HepG2 (cell line): ENCODE measurements around the gene POU2F1. TPM values are rescaled to one million over a fixed set of nuclear protein-coding genes. Genes with fewer than 3 reads are reported as not detected.

Experiments used
- ATAC-seq: fragments of 200-7000 bp; cut with Tn5 transposase; 3 replicates; pipeline ENCODE4 v1.9.1; 2020; ENCODE audit warnings: mild to moderate bottlenecking, moderate library complexity
- BruUV-seq: library from RNA; stranded (reverse); fragments of 400-500 nt; replicated peaks from 2 replicates; lab custom pipeline; 2021; lab: Mats Ljungman, UMichigan
- CTCF ChIA-PET: fragments of 300-600 bp; formaldehyde crosslinking; extraction: SDS; loops from one replicate; lab custom pipeline; 2021; ENCODE audit warnings: low total read pairs, inconsistent platforms, low intra/inter-chr PET ratio; lab: Yijun Ruan, JAX
- POLR2A ChIA-PET: fragments of 350-600 bp; sonication (Branson Sonifier 250); formaldehyde crosslinking; loops from one replicate; lab custom pipeline; 2020; ENCODE audit warnings: antibody characterized with exemption, inconsistent platforms; lab: Yijun Ruan, JAX
- DNase-seq: peaks from one replicate; pipeline ENCODE4 v3.0.0-alpha.2; 2015; ENCODE audit warnings: low spot score
- FAIRE-seq: peaks from 3 replicates; lab custom pipeline; 2011; peaks lifted over from hg19 to GRCh38; lab: Jason Lieb, UNC
- H2AFZ ChIP-seq: one replicate; pipeline ENCODE4 v1.6.1; 2011; ENCODE audit warnings: low read length, inconsistent platforms
- H3K27ac ChIP-seq: fragments of 300-600 bp; 3 replicates; pipeline ENCODE4 v1.8.0; 2011; ENCODE audit warnings: mixed run types, mild to moderate bottlenecking, mixed read lengths, low read length, inconsistent platforms; ENCODE audit not compliant: insufficient read depth; ENCODE audit errors: extremely low read length
- H3K27me3 ChIP-seq, 2 experiments: fragments of 200-600 bp in 1 of 2; 2 replicates in 1 of 2; 3 replicates in 1 of 2; pipeline versions ENCODE4 v1.6.0 to v1.8.0; 2011; ENCODE audit warnings: low read length in 2 of 2, mild to moderate bottlenecking in 2 of 2, moderate library complexity in 2 of 2, inconsistent platforms in 1 of 2; ENCODE audit not compliant: insufficient read depth in 2 of 2, control insufficient read depth in 1 of 2
- H3K36me3 ChIP-seq, 2 experiments: fragments of 200-600 bp in 1 of 2; replicated peaks in 1 of 2; 2 replicates in 1 of 2; 3 replicates in 1 of 2; pipeline versions ENCODE4 v1.5.1 to v1.8.0; 2011; ENCODE audit warnings: low read length in 2 of 2, inconsistent platforms in 1 of 2; ENCODE audit not compliant: insufficient read depth in 2 of 2, control insufficient read depth in 1 of 2
- H3K4me1 ChIP-seq: 2 replicates; pipeline ENCODE4 v1.5.1; 2012; ENCODE audit warnings: low read length, inconsistent platforms; ENCODE audit not compliant: insufficient read depth
- H3K4me2 ChIP-seq: 2 replicates; pipeline ENCODE4 v1.6.0; 2011; ENCODE audit warnings: low read depth, low read length, inconsistent platforms
- H3K4me3 ChIP-seq, 3 experiments: fragments of 200-600 bp in 1 of 3; sonication (generic), shearing (Covaris generic) in 1 of 3; replicated peaks in 1 of 3; 2 replicates each; pipeline ENCODE4 v1.5.1; 2011 to 2016; ENCODE audit warnings: low read length in 3 of 3, inconsistent platforms in 2 of 3, low read depth in 2 of 3, mild to moderate bottlenecking in 2 of 3, control low read depth in 1 of 3, mixed read lengths in 1 of 3; ENCODE audit not compliant: insufficient read depth in 1 of 3
- H3K79me2 ChIP-seq: one replicate; pipeline ENCODE4 v1.6.1; 2011; ENCODE audit warnings: low read length, inconsistent platforms; ENCODE audit not compliant: insufficient read depth
- H3K9ac ChIP-seq: 2 replicates; pipeline ENCODE4 v1.6.0; 2011; ENCODE audit warnings: mild to moderate bottlenecking, low read depth, low read length, inconsistent platforms; ENCODE audit not compliant: insufficient read depth
- H3K9me3 ChIP-seq: 2 replicates; pipeline ENCODE4 v1.5.1; 2012; ENCODE audit warnings: mild to moderate bottlenecking, low read length
- H4K20me1 ChIP-seq: 2 replicates; pipeline ENCODE4 v1.6.0; 2011; ENCODE audit warnings: inconsistent platforms, mild to moderate bottlenecking, low read length, moderate library complexity; ENCODE audit not compliant: insufficient read depth
- BCL6 ChIP-seq: IDR thresholded peaks from 2 replicates; pipeline ENCODE4 v1.6.1; 2016; ENCODE audit warnings: missing genetic modification reagents, missing compliant biosample characterization
- FOXJ3 ChIP-seq: sonication (generic); formaldehyde crosslinking; IDR thresholded peaks from 2 replicates; pipeline ENCODE4 v1.4.0; 2020; ENCODE audit warnings: missing genetic modification reagents, mild to moderate bottlenecking, borderline replicate concordance
- MIXL1 ChIP-seq: IDR thresholded peaks from 2 replicates; pipeline ENCODE4 v1.6.1; 2016
- NRL ChIP-seq: sonication (generic); formaldehyde crosslinking; IDR thresholded peaks from 2 replicates; pipeline ENCODE4 v1.5.0; 2020; ENCODE audit warnings: missing genetic modification reagents, mild to moderate bottlenecking, moderate library complexity, borderline replicate concordance
- SIN3B ChIP-seq: fragments of 150-350 bp; IDR thresholded peaks from 2 replicates; pipeline ENCODE4 v1.6.1; 2014; ENCODE audit warnings: low read length
- SMAD3 ChIP-seq: sonication (generic); formaldehyde crosslinking; IDR thresholded peaks from 2 replicates; pipeline ENCODE4 v1.4.0; 2020; ENCODE audit warnings: missing genetic modification reagents
- ZFY ChIP-seq: sonication (generic); formaldehyde crosslinking; IDR thresholded peaks from 2 replicates; pipeline ENCODE4 v1.4.0; 2020; ENCODE audit warnings: missing genetic modification reagents
- ZNF10 ChIP-seq: sonication (generic); formaldehyde crosslinking; IDR thresholded peaks from 2 replicates; pipeline ENCODE4 v1.4.0; 2020; ENCODE audit warnings: mild to moderate bottlenecking, low read depth, missing genetic modification reagents, borderline replicate concordance
- ZNF124 ChIP-seq: sonication (generic); formaldehyde crosslinking; IDR thresholded peaks from 2 replicates; pipeline ENCODE4 v1.4.0; 2020; ENCODE audit warnings: missing genetic modification reagents
- ZNF260 ChIP-seq: sonication (generic); formaldehyde crosslinking; IDR thresholded peaks from 2 replicates; pipeline ENCODE4 v1.4.0; 2020; ENCODE audit warnings: missing genetic modification reagents, low read depth, mild to moderate bottlenecking, borderline replicate concordance
- ZNF616 ChIP-seq: sonication (generic); formaldehyde crosslinking; IDR thresholded peaks from 2 replicates; pipeline ENCODE4 v1.5.0; 2020; ENCODE audit warnings: low read depth, mild to moderate bottlenecking, missing genetic modification reagents
- ZNF652 ChIP-seq: IDR thresholded peaks from 2 replicates; pipeline ENCODE4 v1.6.1; 2016; ENCODE audit warnings: low read depth, borderline replicate concordance
- WGBS: methylation state at CpG from one replicate; pipeline ENCODE4 v1.1.6; 2017; ENCODE audit warnings: low lambda C conversion rate; 5-methylcytosine and 5-hydroxymethylcytosine counted together
- in situ Hi-C: cut with HindIII; loops from 2 replicates; pipeline ENCODE4 v1.10.0; 2017; ENCODE audit warnings: low pct_unique_long_range_greater_than_20kb; ENCODE audit not compliant: extremely low pct_ligation_motif_present
- intact Hi-C: fragments of 100-400 bp; cut with micrococcal nuclease; formaldehyde crosslinking; loops from one replicate; pipeline ENCODE4 v1.10.0; 2022; ENCODE audit not compliant: unreplicated experiment
- polyA plus RNA-seq, 8 experiments: library from polyadenylated mRNA; depleted of rRNA in 3 of 8; stranded (reverse) in 7 of 8; unstranded in 1 of 8; fragments of >200 nt; fragmentation: Illumina TruSeq in 4 of 8; extraction: Trizol in 4 of 8; gene quantifications; 2 replicates each; pipeline versions ENCODE4 v1.2.1 to v1.2.3, GENCODE V29; 2011 to 2016; ENCODE audit warnings: low read depth in 4 of 8, missing spikeins in 1 of 8, mixed read lengths in 1 of 8; ENCODE audit not compliant: insufficient read depth in 1 of 8
- total RNA-seq, 5 experiments: library from RNA; depleted of rRNA; stranded (reverse); fragments of >200 nt; fragmentation: Illumina TruSeq; extraction: Trizol; gene quantifications; 2 replicates each; pipeline ENCODE4 v1.2.3, GENCODE V29; 2016; ENCODE audit warnings: low read depth in 1 of 5
- TF ChIP-seq, protein P1 (sequence below): sonication (generic); formaldehyde crosslinking; IDR thresholded peaks from 2 replicates; pipeline ENCODE4 v1.4.0; 2020; ENCODE audit warnings: mild to moderate bottlenecking, missing genetic modification reagents
- TF ChIP-seq, protein P2 (sequence below): sonication (generic); formaldehyde crosslinking; IDR thresholded peaks from 2 replicates; pipeline ENCODE4 v1.4.0; 2020; ENCODE audit warnings: missing genetic modification reagents
- TF ChIP-seq, protein P3 (sequence below): sonication (generic); formaldehyde crosslinking; IDR thresholded peaks from 2 replicates; pipeline ENCODE4 v1.9.0; 2021; ENCODE audit warnings: mild to moderate bottlenecking, missing genetic modification reagents

The POU2F1 gene
- total and polyA plus RNA-seq, 2 of the 13 experiments (the other 11 are each of a cell fraction or from before 2014, with no cell fraction given): 10.2 to 13.0 TPM

DNA sequence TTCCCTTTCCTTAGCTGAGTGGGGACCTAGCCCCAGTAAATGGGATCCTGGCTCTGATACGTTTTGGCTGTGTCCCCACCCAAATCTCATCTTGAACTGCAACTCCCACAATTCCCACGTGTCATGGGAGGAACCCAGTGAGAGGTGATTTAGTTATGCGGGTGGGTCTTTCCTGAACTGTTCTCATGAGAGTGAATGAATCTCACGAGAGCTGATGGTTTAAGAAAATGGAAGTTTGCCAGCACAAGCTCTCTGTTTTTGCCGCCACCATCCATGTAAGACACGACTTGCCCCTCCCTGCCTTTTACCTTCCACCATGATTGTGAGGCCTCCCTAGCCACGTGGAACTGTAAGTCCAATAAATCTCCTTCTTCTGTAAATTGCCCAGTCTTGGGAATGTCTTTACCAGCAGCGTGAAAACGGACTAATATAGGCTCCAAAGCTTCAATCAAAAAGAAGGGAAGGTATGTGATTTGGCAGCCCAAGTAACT lies 29.9 kb upstream of the POU2F1 start:
- Histone ChIP-seq H3K9ac (no peak overlapping the region), H3K27ac (no peak overlapping the region), H3K79me2 (no peaks in the 10 kb centered on the region), H3K4me1 (no peaks in the 10 kb centered on the region), H3K9me3 (no peaks in the 10 kb centered on the region), H2AFZ (no peak overlapping the region), H3K4me3 (no peak overlapping the region), H3K4me2 (no peak overlapping the region), H3K27me3 (peaks cover 1 to 9% of the 10 kb centered on the region in 2 experiments; a peak in 2 of 5 replicates), H4K20me1 (no peaks in the 10 kb centered on the region), H3K36me3 (no peaks in the 10 kb centered on the region)
- intact Hi-C loops (no loop called here), in situ Hi-C loops (no loop called here)
- POLR2A ChIA-PET: no interaction called here
- no peak for FAIRE-seq
- WGBS: 8% methylated on average over 9 of the region's 9 CpGs
- no TSS peak for BruUV-seq
- CTCF ChIA-PET: no interaction called here
- no peak for DNase-seq
- ATAC-seq: no peak
- TF ChIP-seq FOXJ3 (CRISPR knock-in tag) (no peak), ZNF616 (CRISPR knock-in tag) (no peak), ZNF124 (CRISPR knock-in tag) (no peak), SIN3B (no peak), ZNF652 (CRISPR knock-in tag) (no peak), ZNF10 (CRISPR knock-in tag) (no peak), ZNF260 (CRISPR knock-in tag) (no peak), ZFY (CRISPR knock-in tag) (no peak), BCL6 (CRISPR knock-in tag) (no peak), SMAD3 (CRISPR knock-in tag) (no peak), NRL (CRISPR knock-in tag) (no peak), MIXL1 (no peak)
- TF ChIP-seq, protein P1, sequence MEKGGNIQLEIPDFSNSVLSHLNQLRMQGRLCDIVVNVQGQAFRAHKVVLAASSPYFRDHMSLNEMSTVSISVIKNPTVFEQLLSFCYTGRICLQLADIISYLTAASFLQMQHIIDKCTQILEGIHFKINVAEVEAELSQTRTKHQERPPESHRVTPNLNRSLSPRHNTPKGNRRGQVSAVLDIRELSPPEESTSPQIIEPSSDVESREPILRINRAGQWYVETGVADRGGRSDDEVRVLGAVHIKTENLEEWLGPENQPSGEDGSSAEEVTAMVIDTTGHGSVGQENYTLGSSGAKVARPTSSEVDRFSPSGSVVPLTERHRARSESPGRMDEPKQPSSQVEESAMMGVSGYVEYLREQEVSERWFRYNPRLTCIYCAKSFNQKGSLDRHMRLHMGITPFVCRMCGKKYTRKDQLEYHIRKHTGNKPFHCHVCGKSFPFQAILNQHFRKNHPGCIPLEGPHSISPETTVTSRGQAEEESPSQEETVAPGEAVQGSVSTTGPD: no peak
- TF ChIP-seq, protein P2, sequence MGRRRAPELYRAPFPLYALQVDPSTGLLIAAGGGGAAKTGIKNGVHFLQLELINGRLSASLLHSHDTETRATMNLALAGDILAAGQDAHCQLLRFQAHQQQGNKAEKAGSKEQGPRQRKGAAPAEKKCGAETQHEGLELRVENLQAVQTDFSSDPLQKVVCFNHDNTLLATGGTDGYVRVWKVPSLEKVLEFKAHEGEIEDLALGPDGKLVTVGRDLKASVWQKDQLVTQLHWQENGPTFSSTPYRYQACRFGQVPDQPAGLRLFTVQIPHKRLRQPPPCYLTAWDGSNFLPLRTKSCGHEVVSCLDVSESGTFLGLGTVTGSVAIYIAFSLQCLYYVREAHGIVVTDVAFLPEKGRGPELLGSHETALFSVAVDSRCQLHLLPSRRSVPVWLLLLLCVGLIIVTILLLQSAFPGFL: no peak
- TF ChIP-seq, protein P3, sequence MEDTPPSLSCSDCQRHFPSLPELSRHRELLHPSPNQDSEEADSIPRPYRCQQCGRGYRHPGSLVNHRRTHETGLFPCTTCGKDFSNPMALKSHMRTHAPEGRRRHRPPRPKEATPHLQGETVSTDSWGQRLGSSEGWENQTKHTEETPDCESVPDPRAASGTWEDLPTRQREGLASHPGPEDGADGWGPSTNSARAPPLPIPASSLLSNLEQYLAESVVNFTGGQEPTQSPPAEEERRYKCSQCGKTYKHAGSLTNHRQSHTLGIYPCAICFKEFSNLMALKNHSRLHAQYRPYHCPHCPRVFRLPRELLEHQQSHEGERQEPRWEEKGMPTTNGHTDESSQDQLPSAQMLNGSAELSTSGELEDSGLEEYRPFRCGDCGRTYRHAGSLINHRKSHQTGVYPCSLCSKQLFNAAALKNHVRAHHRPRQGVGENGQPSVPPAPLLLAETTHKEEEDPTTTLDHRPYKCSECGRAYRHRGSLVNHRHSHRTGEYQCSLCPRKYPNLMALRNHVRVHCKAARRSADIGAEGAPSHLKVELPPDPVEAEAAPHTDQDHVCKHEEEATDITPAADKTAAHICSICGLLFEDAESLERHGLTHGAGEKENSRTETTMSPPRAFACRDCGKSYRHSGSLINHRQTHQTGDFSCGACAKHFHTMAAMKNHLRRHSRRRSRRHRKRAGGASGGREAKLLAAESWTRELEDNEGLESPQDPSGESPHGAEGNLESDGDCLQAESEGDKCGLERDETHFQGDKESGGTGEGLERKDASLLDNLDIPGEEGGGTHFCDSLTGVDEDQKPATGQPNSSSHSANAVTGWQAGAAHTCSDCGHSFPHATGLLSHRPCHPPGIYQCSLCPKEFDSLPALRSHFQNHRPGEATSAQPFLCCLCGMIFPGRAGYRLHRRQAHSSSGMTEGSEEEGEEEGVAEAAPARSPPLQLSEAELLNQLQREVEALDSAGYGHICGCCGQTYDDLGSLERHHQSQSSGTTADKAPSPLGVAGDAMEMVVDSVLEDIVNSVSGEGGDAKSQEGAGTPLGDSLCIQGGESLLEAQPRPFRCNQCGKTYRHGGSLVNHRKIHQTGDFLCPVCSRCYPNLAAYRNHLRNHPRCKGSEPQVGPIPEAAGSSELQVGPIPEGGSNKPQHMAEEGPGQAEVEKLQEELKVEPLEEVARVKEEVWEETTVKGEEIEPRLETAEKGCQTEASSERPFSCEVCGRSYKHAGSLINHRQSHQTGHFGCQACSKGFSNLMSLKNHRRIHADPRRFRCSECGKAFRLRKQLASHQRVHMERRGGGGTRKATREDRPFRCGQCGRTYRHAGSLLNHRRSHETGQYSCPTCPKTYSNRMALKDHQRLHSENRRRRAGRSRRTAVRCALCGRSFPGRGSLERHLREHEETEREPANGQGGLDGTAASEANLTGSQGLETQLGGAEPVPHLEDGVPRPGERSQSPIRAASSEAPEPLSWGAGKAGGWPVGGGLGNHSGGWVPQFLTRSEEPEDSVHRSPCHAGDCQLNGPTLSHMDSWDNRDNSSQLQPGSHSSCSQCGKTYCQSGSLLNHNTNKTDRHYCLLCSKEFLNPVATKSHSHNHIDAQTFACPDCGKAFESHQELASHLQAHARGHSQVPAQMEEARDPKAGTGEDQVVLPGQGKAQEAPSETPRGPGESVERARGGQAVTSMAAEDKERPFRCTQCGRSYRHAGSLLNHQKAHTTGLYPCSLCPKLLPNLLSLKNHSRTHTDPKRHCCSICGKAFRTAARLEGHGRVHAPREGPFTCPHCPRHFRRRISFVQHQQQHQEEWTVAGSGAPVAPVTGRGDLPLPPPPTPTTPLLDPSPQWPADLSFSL (CRISPR knock-in tag): no peak
